H1 (cell line): ENCODE data around the gene HOMER1. TPM values are rescaled to one million over a fixed set of nuclear protein-coding genes. Genes with fewer than 3 reads are reported as not detected.

ENCODE experiments used
- BRCA1 ChIP-seq: IDR thresholded peaks from 2 replicates; pipeline ENCODE4 v1.6.1; 2012; ENCODE audit warnings: low read depth, low read length, improper control_type of control experiment
- CBX5 ChIP-seq: fragments of 300-800, 300-1000 bp; sonication (generic); IDR thresholded peaks from 2 replicates; pipeline ENCODE4 v1.7.1; 2016; ENCODE audit warnings: antibody characterized with exemption, low read length, low read depth
- CHD2 ChIP-seq: IDR thresholded peaks from 2 replicates; pipeline ENCODE4 v1.6.1; 2012; ENCODE audit warnings: low read length, improper control_type of control experiment
- CHD7 ChIP-seq: fragments of 300-600 bp; sonication (generic); IDR thresholded peaks from 2 replicates; pipeline ENCODE4 v1.7.1; 2012; ENCODE audit warnings: low read length, moderate library complexity, mild to moderate bottlenecking, inconsistent platforms; ENCODE audit not compliant: insufficient replicate concordance
- EGR1 ChIP-seq: IDR thresholded peaks from 2 replicates; pipeline ENCODE4 v1.6.1; 2011; ENCODE audit warnings: low read depth, low read length, borderline replicate concordance
- EP300 ChIP-seq, 2 experiments: IDR thresholded peaks; 1 replicate in 1 of 2; 2 replicates in 1 of 2; pipeline ENCODE4 v1.6.1; 2011 to 2012; ENCODE audit warnings: low read depth in 2 of 2, low read length in 2 of 2, mild to moderate bottlenecking in 2 of 2, borderline replicate concordance in 1 of 2, inconsistent platforms in 1 of 2, moderate library complexity in 1 of 2
- HDAC2 ChIP-seq, 2 experiments: fragments of 300-600 bp in 1 of 2; sonication (generic) in 1 of 2; IDR thresholded peaks; 2 replicates each; pipeline ENCODE4 v1.6.1; 2011 to 2012; ENCODE audit warnings: low read depth in 2 of 2, low read length in 2 of 2, mild to moderate bottlenecking in 2 of 2, moderate library complexity in 2 of 2, borderline replicate concordance in 1 of 2, inconsistent platforms in 1 of 2
- MAX ChIP-seq: IDR thresholded peaks from 2 replicates; pipeline ENCODE4 v1.6.1; 2012; ENCODE audit warnings: inconsistent platforms
- PHF8 ChIP-seq: fragments of 200-600 bp; sonication (generic); conservative IDR thresholded peaks from 2 replicates; pipeline ENCODE4 v1.7.1; 2012; ENCODE audit warnings: low read depth, mild to moderate bottlenecking, inconsistent platforms, low read length, moderate library complexity
- SUZ12 ChIP-seq: fragments of 200-600 bp; sonication (generic); IDR thresholded peaks from 2 replicates; pipeline ENCODE4 v1.6.1; 2012; ENCODE audit warnings: mild to moderate bottlenecking, inconsistent platforms, low read length, moderate library complexity, mixed read lengths
- ZNF274 ChIP-seq: IDR thresholded peaks from 2 replicates; pipeline ENCODE4 v1.7.0; 2012; ENCODE audit warnings: low read length, borderline replicate concordance; ENCODE audit errors: extremely low read depth
- polyA plus RNA-seq, 7 experiments: library from polyadenylated mRNA; depleted of rRNA in 3 of 7; stranded (reverse) in 5 of 7; unstranded in 2 of 7; fragments of >200 nt in 5 of 7; fragments of 200-250 nt in 2 of 7; gene quantifications; 1 replicate in 5 of 7; 2 replicates in 1 of 7; 4 replicates in 1 of 7; pipeline versions ENCODE4 v1.2.1 to v1.2.3, GENCODE V29; 2011 to 2013; ENCODE audit warnings: missing spikeins in 2 of 7, mixed read lengths in 2 of 7
- total RNA-seq: library from RNA; stranded (reverse); fragmentation: NEBNext Ultra II Directional; extraction: Animal tissue kit (Norgen Biotek cat#: 25700); gene quantifications from 2 replicates; pipeline ENCODE4 v1.2.1, GENCODE V29; 2021

The HOMER1 gene
- total and polyA plus RNA-seq, 2 of the 8 experiments (the other 6 are each of a cell fraction or from before 2014, with no cell fraction given), result 6.4 to 57.9 TPM

DNA sequence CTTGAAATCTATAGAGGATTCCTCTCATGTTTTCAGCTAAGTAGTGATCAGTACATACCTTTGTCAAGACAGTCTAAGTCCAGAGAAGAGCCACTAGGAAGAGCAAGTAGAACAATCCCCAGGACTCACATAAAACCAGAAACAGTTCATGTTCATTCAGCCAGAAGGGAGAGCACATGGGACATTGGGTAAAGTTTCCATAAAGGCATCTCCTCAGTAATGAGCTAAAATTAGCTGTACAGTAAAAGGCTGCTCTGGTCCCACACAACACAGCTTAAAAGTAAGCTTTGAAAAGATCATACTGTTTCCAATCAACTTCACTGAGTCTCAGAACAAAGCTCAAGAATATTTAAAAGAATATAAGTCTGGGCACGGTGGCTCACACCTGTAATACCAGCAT, 32.4 kb downstream of the HOMER1 start (continued):
- TF ChIP-seq CHD7 (no peak), CBX5 (no peak), CHD2 (no peak), HDAC2 (IDR thresholded peaks at IDR 0.05; ENCODE audit: borderline replicate concordance in 1 of 2, low read depth in 2 of 2, low read length in 2 of 2) (no peak), PHF8 (no peak), ZNF274 (no peak), EGR1 (no peak), BRCA1 (no peak), EP300 (IDR thresholded peaks at IDR 0.05; ENCODE audit: borderline replicate concordance in 1 of 2, low read depth in 2 of 2, low read length in 2 of 2) (no peak), MAX (no peak), SUZ12 (no peak)
